OCI-LY1 (cell line): ENCODE results near the gene LRFN2.

Experiments used
- H2AFZ ChIP-seq: fragments of 200-600 bp; sonication (generic), shearing (Covaris generic); 2 replicates; pipeline ENCODE4 v1.6.0; 2014; ENCODE audit warnings: antibody characterized with exemption, mild to moderate bottlenecking, low read length
- H3F3A ChIP-seq: fragments of 200-600 bp; sonication (generic), shearing (Covaris generic); 2 replicates; pipeline ENCODE4 v1.6.0; 2014; ENCODE audit warnings: mild to moderate bottlenecking, antibody characterized with exemption, low read length, moderate library complexity; ENCODE audit not compliant: insufficient read depth
- H3K27ac ChIP-seq: fragments of 200-600 bp; sonication (generic); 2 replicates; pipeline ENCODE4 v1.5.1; 2014; ENCODE audit warnings: low read length, mixed run types, mild to moderate bottlenecking, low read depth; ENCODE audit not compliant: poor library complexity, severe bottlenecking
- H3K27me3 ChIP-seq: fragments of 200-600 bp; sonication (generic); 2 replicates; pipeline ENCODE4 v1.6.0; 2014; ENCODE audit warnings: antibody characterized with exemption, mild to moderate bottlenecking, low read length, moderate library complexity; ENCODE audit not compliant: insufficient read depth
- H3K36me3 ChIP-seq: fragments of 200-600 bp; sonication (generic); 2 replicates; pipeline ENCODE4 v1.6.1; 2014; ENCODE audit warnings: mild to moderate bottlenecking, antibody characterized with exemption, low read length, moderate library complexity, mixed read lengths; ENCODE audit not compliant: insufficient read depth
- H3K4me1 ChIP-seq: fragments of 200-600 bp; sonication (generic); 2 replicates; pipeline ENCODE4 v1.5.1; 2014; ENCODE audit warnings: mild to moderate bottlenecking, low read length, moderate library complexity; ENCODE audit not compliant: insufficient read depth, severe bottlenecking
- H3K4me2 ChIP-seq: fragments of 200-600 bp; sonication (generic), shearing (Covaris generic); 2 replicates; pipeline ENCODE4 v1.6.1; 2014; ENCODE audit warnings: low read length
- H3K4me3 ChIP-seq: fragments of 200-600 bp; sonication (generic); 2 replicates; pipeline ENCODE4 v1.5.1; 2014; ENCODE audit warnings: low read length, low read depth, mild to moderate bottlenecking, mixed read lengths; ENCODE audit not compliant: poor library complexity, severe bottlenecking
- H3K79me2 ChIP-seq: fragments of 200-600 bp; shearing (Covaris generic); 2 replicates; pipeline ENCODE4 v1.6.1; 2016; ENCODE audit warnings: mixed run types, low read length, mixed read lengths; ENCODE audit not compliant: insufficient read depth
- H3K9ac ChIP-seq: fragments of 200-600 bp; sonication (generic), shearing (Covaris generic); 2 replicates; pipeline ENCODE4 v1.6.1; 2014; ENCODE audit warnings: mild to moderate bottlenecking, low read length, mixed read lengths
- H3K9me2 ChIP-seq: fragments of 200-600 bp; sonication (generic), shearing (Covaris generic); 2 replicates; pipeline ENCODE4 v1.6.1; 2014; ENCODE audit warnings: low read depth, mild to moderate bottlenecking, low read length, mixed read lengths
- H3K9me3 ChIP-seq: fragments of 200-600 bp; shearing (Covaris generic); 2 replicates; pipeline ENCODE4 v1.6.1; 2014; ENCODE audit warnings: low read length, mixed read lengths
- H4K20me1 ChIP-seq: fragments of 200-600 bp; sonication (generic), shearing (Covaris generic); 2 replicates; pipeline ENCODE4 v1.6.0; 2016; ENCODE audit warnings: mild to moderate bottlenecking, low read length; ENCODE audit not compliant: insufficient read depth
- EZH2 ChIP-seq: fragments of 200-600 bp; sonication (generic), shearing (Covaris generic); IDR thresholded peaks from 2 replicates; pipeline ENCODE4 v1.8.0; 2017; ENCODE audit warnings: borderline replicate concordance, mixed run types, mild to moderate bottlenecking, antibody characterized with exemption, low read length, moderate library complexity, mixed read lengths
- TF ChIP-seq, protein P1 (sequence below): fragments of 200-600 bp; sonication (generic), shearing (Covaris generic); IDR thresholded peaks from 2 replicates; pipeline ENCODE4 v1.5.1; 2017; ENCODE audit warnings: mild to moderate bottlenecking, antibody characterized with exemption, low read length, moderate library complexity, mixed read lengths

Gene LRFN2

GRCh38 chr6:40568062-40568708, 19.0 kb downstream of the LRFN2 start:
- Histone ChIP-seq H3K4me1 (no peaks in the 10 kb centered on the region), H3K9me3 (no peaks in the 10 kb centered on the region), H3K9me2 (no peaks in the 10 kb centered on the region), H2AFZ (no peak overlapping the region), H3K4me3 (no peak overlapping the region), H3K27me3 (no peaks in the 10 kb centered on the region), H3K79me2 (no peaks in the 10 kb centered on the region), H3K9ac (no peak overlapping the region), H3K36me3 (no peaks in the 10 kb centered on the region), H4K20me1 (no peaks in the 10 kb centered on the region), H3F3A (no peaks in the 10 kb centered on the region), H3K27ac (no peak overlapping the region), H3K4me2 (no peak overlapping the region)
- TF ChIP-seq EZH2: no peak
- TF ChIP-seq, protein P1, sequence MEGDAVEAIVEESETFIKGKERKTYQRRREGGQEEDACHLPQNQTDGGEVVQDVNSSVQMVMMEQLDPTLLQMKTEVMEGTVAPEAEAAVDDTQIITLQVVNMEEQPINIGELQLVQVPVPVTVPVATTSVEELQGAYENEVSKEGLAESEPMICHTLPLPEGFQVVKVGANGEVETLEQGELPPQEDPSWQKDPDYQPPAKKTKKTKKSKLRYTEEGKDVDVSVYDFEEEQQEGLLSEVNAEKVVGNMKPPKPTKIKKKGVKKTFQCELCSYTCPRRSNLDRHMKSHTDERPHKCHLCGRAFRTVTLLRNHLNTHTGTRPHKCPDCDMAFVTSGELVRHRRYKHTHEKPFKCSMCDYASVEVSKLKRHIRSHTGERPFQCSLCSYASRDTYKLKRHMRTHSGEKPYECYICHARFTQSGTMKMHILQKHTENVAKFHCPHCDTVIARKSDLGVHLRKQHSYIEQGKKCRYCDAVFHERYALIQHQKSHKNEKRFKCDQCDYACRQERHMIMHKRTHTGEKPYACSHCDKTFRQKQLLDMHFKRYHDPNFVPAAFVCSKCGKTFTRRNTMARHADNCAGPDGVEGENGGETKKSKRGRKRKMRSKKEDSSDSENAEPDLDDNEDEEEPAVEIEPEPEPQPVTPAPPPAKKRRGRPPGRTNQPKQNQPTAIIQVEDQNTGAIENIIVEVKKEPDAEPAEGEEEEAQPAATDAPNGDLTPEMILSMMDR: no peak

- Histone ChIP-seq H3K9me2 (no peaks in the 10 kb centered on the region), H3K4me3 (no peak overlapping the region), H2AFZ (no peak overlapping the region), H3K36me3 (no peaks in the 10 kb centered on the region), H3F3A (no peaks in the 10 kb centered on the region), H3K4me2 (no peak overlapping the region), H3K9ac (no peak overlapping the region), H3K4me1 (no peaks in the 10 kb centered on the region), H4K20me1 (no peaks in the 10 kb centered on the region), H3K79me2 (no peaks in the 10 kb centered on the region), H3K27me3 (no peaks in the 10 kb centered on the region), H3K27ac (no peak overlapping the region), H3K9me3 (no peaks in the 10 kb centered on the region)
- TF ChIP-seq, protein P1: no peak
- no peak for TF ChIP-seq EZH2
These were observed 24.1 kb downstream of the LRFN2 start for GRCh38 chr6:40563111-40563510.

GRCh38 chr6:40559056-40559455, 28.1 kb downstream of the LRFN2 start:
- TF ChIP-seq, protein P1: no peak
- TF ChIP-seq EZH2: no peak
- no peaks in the 10 kb centered on the region for H3K4me1 ChIP-seq
- H2AFZ ChIP-seq: no peak overlapping the region
- H3K9me2 ChIP-seq: no peaks in the 10 kb centered on the region
- H3K9ac ChIP-seq: no peak overlapping the region
- no peaks in the 10 kb centered on the region for H3K36me3 ChIP-seq
- H4K20me1 ChIP-seq: no peaks in the 10 kb centered on the region
- no peaks in the 10 kb centered on the region for H3K9me3 ChIP-seq
- H3K4me2 ChIP-seq: no peak overlapping the region
- no peak overlapping the region for H3K4me3 ChIP-seq
- H3K27ac ChIP-seq: no peak overlapping the region
- H3F3A ChIP-seq: no peaks in the 10 kb centered on the region
- H3K27me3 ChIP-seq: no peaks in the 10 kb centered on the region
- H3K79me2 ChIP-seq: no peaks in the 10 kb centered on the region
